ENCODE measurements around the gene ATP5IF1. TPM values are rescaled to one million over a fixed set of nuclear protein-coding genes. Genes with fewer than 3 reads are reported as not detected.
A peak's percentile ranks its signal among the peaks of the same experiment; 100 is the strongest.

Gene ATP5IF1
- total and polyA plus RNA-seq, 2 of the 13 experiments (the other 11 are each of a cell fraction or from before 2014, with no cell fraction given), result 97.7 to 131 TPM

DNA sequence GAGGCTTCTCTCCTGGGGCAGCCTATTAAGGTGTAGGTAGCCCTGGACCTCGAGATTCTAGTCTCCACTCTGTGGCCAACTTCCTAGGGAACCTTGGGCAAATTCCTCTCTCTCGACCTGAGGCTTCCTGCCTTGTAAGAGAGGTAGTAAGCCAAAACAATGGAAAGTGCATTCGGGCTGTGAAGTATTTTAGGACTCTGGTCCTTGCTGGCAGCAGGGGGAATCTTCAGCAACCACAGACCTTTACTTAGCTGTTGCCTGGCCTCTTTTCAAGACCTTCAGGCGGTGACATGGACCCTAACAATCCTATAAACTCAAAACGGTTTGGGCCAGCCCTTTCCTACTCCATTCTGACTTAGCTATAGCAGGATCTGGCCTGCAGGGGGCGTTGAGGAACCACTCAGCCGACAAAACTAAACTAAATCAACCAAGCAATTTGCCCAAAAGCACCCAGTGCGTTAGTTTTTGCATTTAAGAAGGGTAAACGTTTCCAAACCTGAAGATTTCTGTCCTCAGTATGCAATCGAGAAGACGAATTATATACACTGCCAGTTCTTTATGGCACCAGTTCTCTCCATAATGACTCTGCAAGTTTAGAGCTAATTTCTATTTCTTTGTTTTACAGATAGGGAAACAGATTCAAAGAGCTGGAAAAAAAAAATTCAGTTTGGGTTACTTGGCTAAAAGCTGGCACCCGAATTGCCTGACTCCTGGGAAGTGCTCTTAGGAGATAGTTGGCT, 12.5 kb downstream of the ATP5IF1 start (continued):
- TF ChIP-seq CENPT (CRISPR knock-in tag; IDR thresholded peaks at IDR 0.05; ENCODE audit: low read depth), result no peak
- peak; percentile 52; the same call in 1 of the 2 replicates for TF ChIP-seq ZNF121 (CRISPR knock-in tag; IDR thresholded peaks at IDR 0.05)
- TF ChIP-seq NCOR1 (IDR thresholded peaks at IDR 0.05; ENCODE audit: borderline replicate concordance, low read length), result no peak
- no peak for TF ChIP-seq CBX5 (CRISPR knock-in tag; IDR thresholded peaks at IDR 0.05; ENCODE audit: borderline replicate concordance)
- TF ChIP-seq RELA (CRISPR knock-in tag; IDR thresholded peaks at IDR 0.05), result no peak
- peak; percentile 35; the same call in 1 of the 2 replicates for TF ChIP-seq ZMYM3 (CRISPR knock-in tag; IDR thresholded peaks at IDR 0.05)
- no peak for TF ChIP-seq PPARG (CRISPR knock-in tag; conservative IDR thresholded peaks at IDR 0.05)
- peak; percentile 51 for TF ChIP-seq GATAD2A (CRISPR knock-in tag; IDR thresholded peaks at IDR 0.05)
- TF ChIP-seq GLI4 (CRISPR knock-in tag; IDR thresholded peaks at IDR 0.05; ENCODE audit: borderline replicate concordance), result peak; percentile 59; the same call in 1 of the 2 replicates
- TF ChIP-seq RFX1 (IDR thresholded peaks at IDR 0.05), result no peak
- TF ChIP-seq SIN3B (IDR thresholded peaks at IDR 0.05; ENCODE audit: low read length), result 0 out of 2 replicates have a peak, but pooled peaks have one; percentile 41

DNA sequence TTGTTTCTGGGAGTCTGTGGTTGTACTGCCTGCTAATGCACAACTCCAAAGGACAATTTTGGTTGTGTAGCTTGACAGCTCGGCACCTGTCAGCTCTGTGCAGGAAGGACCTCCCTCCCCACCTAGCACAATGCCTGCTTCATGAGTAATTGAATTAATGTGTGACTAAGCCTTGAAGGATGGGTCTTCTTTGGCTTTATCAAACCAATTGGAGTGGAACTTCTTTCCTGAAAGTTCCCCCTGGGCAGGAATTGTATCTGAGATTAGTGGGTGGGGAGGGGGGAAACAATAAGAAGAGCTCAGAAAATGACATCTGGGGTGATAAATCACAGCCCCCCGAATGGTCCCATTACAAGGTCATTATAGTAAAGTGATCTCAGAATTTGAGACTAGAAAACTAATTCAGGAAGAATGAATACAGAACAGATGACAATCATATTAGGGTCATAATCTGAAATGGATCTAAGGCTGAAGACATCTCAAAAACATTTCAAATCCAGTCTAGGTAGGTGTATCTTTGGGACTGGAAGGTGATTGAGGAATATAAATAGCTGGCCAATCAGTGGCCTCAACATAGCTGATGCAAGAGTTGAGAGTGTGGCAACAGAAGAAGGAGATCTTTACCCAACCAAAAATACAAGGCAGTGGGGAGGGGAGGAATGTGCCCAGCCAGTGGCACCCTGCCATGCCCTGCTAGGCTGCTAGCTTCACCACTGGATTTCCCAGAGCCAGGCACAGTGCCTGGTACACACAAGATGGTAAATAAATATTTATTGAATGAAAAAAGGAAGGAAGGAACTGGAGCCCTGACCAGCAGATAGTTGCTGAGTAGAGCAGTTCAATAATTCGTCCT, 13.3 kb downstream of the ATP5IF1 start:
- Histone ChIP-seq H3K27ac (ENCODE audit: extremely low read length, insufficient read depth, low read length) (no peak overlapping the region), H3K4me3 (replicated peaks in 1 of 3; ENCODE audit: insufficient read depth in 1 of 3, low read depth in 2 of 3, low read length in 3 of 3) (peak overlapping the region; percentile 18 to 78 (median 75); a peak in 2 of 6 replicates), H3K9ac (ENCODE audit: insufficient read depth, low read depth, low read length) (peak overlapping the region; percentile 80), H3K9me3 (ENCODE audit: low read length) (no peaks in the 10 kb centered on the region), H3K4me2 (ENCODE audit: low read depth, low read length) (peak overlapping the region; percentile 98), H3K36me3 (replicated peaks in 1 of 2; ENCODE audit: control insufficient read depth in 1 of 2, insufficient read depth in 2 of 2, low read length in 2 of 2) (0 out of 5 replicates have a peak, but pooled peaks cover 0 to 2% of the 10 kb centered on the region in 2 experiments), H3K4me1 (ENCODE audit: insufficient read depth, low read length) (peaks cover 45% of the 10 kb centered on the region), H2AFZ (ENCODE audit: low read length) (no peak overlapping the region), H4K20me1 (ENCODE audit: insufficient read depth, low read length) (no peaks in the 10 kb centered on the region), H3K79me2 (ENCODE audit: insufficient read depth, low read length) (no peaks in the 10 kb centered on the region), H3K27me3 (ENCODE audit: control insufficient read depth in 1 of 2, insufficient read depth in 2 of 2, low read length in 2 of 2) (no peaks in the 10 kb centered on the region)
- intact Hi-C loops (cut with micrococcal nuclease; ENCODE audit: unreplicated experiment), result no loop called here
- no peak for FAIRE-seq
- CTCF ChIA-PET (ENCODE audit: low intra/inter-chr PET ratio, low total read pairs), result interaction anchor here (2.6 kb wide), 1 partner anchor 120 kb away, joined by 13 read pairs; the partner anchor contains the start of gene PHACTR4
- BruUV-seq (replicated peaks), result no TSS peak
- in situ Hi-C loops (cut with HindIII; ENCODE audit: extremely low pct_ligation_motif_present, low pct_unique_long_range_greater_than_20kb), result loop anchor here (5.0 to 25.0 kb wide), 2 partner anchors 118 to 338 kb away; partner anchors contain the start of genes PHACTR4 and RAB42
- POLR2A ChIA-PET, result interaction anchor here (0.7 to 4.5 kb wide), 22 partner anchors 8 to 400 kb away, joined by 3 to 61 read pairs (median 4); partner anchors contain the start of genes ATP5IF1, EYA3, MED18 and PHACTR4
- peak; percentile 30 for ATAC-seq
- 3% methylated on average over 3 of the region's 3 CpGs for WGBS (ENCODE audit: low lambda C conversion rate)
- DNase-seq (ENCODE audit: low spot score), result no peak
- TF ChIP-seq, protein P1, sequence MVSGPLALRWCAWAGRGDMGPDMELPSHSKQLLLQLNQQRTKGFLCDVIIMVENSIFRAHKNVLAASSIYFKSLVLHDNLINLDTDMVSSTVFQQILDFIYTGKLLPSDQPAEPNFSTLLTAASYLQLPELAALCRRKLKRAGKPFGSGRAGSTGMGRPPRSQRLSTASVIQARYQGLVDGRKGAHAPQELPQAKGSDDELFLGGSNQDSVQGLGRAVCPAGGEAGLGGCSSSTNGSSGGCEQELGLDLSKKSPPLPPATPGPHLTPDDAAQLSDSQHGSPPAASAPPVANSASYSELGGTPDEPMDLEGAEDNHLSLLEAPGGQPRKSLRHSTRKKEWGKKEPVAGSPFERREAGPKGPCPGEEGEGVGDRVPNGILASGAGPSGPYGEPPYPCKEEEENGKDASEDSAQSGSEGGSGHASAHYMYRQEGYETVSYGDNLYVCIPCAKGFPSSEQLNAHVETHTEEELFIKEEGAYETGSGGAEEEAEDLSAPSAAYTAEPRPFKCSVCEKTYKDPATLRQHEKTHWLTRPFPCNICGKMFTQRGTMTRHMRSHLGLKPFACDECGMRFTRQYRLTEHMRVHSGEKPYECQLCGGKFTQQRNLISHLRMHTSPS (CRISPR knock-in tag; IDR thresholded peaks at IDR 0.05; ENCODE audit: low read depth), result peak; percentile 45; the same call in 1 of the 2 replicates
- no peak for TF ChIP-seq ZNF619 (CRISPR knock-in tag; IDR thresholded peaks at IDR 0.05)
- 0 out of 2 replicates have a peak, but pooled peaks have one; percentile 7 for TF ChIP-seq ZNF121 (CRISPR knock-in tag; IDR thresholded peaks at IDR 0.05)
- TF ChIP-seq FOSL2 (CRISPR knock-in tag; IDR thresholded peaks at IDR 0.05), result peak; percentile 65; the same call in 1 of the 2 replicates
- no peak for TF ChIP-seq MTA1 (CRISPR knock-in tag; IDR thresholded peaks at IDR 0.05; ENCODE audit: borderline replicate concordance)
- TF ChIP-seq BCL3 (CRISPR knock-in tag; IDR thresholded peaks at IDR 0.05), result no peak
- TF ChIP-seq TEAD3 (CRISPR knock-in tag; optimal IDR thresholded peaks at IDR 0.05; ENCODE audit: borderline replicate concordance), result peak; percentile 15
- TF ChIP-seq, protein P2, sequence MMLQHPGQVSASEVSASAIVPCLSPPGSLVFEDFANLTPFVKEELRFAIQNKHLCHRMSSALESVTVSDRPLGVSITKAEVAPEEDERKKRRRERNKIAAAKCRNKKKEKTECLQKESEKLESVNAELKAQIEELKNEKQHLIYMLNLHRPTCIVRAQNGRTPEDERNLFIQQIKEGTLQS (CRISPR knock-in tag; IDR thresholded peaks at IDR 0.05), result 0 out of 2 replicates have a peak, but pooled peaks have one; percentile 22
- TF ChIP-seq KLF6 (CRISPR knock-in tag; IDR thresholded peaks at IDR 0.05), result 0 out of 2 replicates have a peak, but pooled peaks have one; percentile 24

Measured in HepG2 (cell line).